PC-9 (cell line): ENCODE measurements around the gene TEPSIN. TPM values are rescaled to one million over a fixed set of nuclear protein-coding genes. Genes with fewer than 3 reads are reported as not detected.

ENCODE experiments used
- Bru-seq: library from RNA; stranded (reverse); fragments of 400-500 nt; gene quantifications from one replicate; lab custom pipeline; 2021; lab: Mats Ljungman, UMichigan
- BruChase-seq, 2 experiments: library from RNA; stranded (reverse); fragments of 400-500 nt; gene quantifications; one replicate each; lab custom pipeline; 2021; lab: Mats Ljungman, UMichigan
- BruUV-seq: library from RNA; stranded (reverse); fragments of 400-500 nt; replicated peaks from 2 replicates; lab custom pipeline; 2021; lab: Mats Ljungman, UMichigan
- CTCF ChIA-PET: fragments of 300-600 bp; sonication (Branson Sonifier 250); formaldehyde crosslinking; loops from one replicate; lab custom pipeline; 2022; ENCODE audit warnings: antibody characterized with exemption; lab: Charles Lee
- POLR2A ChIA-PET: fragments of 300-600 bp; sonication (Branson Sonifier 250); formaldehyde crosslinking; loops from one replicate; lab custom pipeline; 2022; ENCODE audit warnings: antibody characterized with exemption; ENCODE audit not compliant: unreplicated experiment; lab: Charles Lee
- DNase-seq, 2 experiments: peaks; one replicate each; pipeline versions ENCODE4 v3.0.0 to v3.0.0-alpha.2; 2015 to 2022; ENCODE audit warnings: mixed read lengths in 1 of 2
- H2AFZ ChIP-seq: fragments of 200-600 bp; sonication (generic); 2 replicates; pipeline ENCODE4 v1.8.1; 2017; ENCODE audit warnings: antibody characterized with exemption
- H3F3A ChIP-seq: fragments of 200-600 bp; sonication (generic); 2 replicates; pipeline ENCODE4 v1.8.1; 2017; ENCODE audit warnings: antibody characterized with exemption, mild to moderate bottlenecking, low read depth; ENCODE audit not compliant: insufficient read depth
- H3K27ac ChIP-seq: fragments of 200-600 bp; sonication (generic); 2 replicates; pipeline ENCODE4 v1.6.1; 2016; ENCODE audit warnings: mixed run types
- H3K27me3 ChIP-seq: fragments of 200-600 bp; sonication (generic); 2 replicates; pipeline ENCODE4 v1.6.1; 2016; ENCODE audit warnings: low read depth, mixed run types; ENCODE audit not compliant: insufficient read depth
- H3K36me3 ChIP-seq: fragments of 200-600 bp; sonication (generic); 2 replicates; pipeline ENCODE4 v1.6.1; 2016; ENCODE audit warnings: low read depth, mixed run types
- H3K4me1 ChIP-seq: fragments of 200-600 bp; sonication (generic); replicated peaks from 2 replicates; pipeline ENCODE4 v1.6.1; 2016; ENCODE audit warnings: mixed run types; ENCODE audit not compliant: insufficient read depth
- H3K4me2 ChIP-seq: fragments of 200-600 bp; sonication (generic); 2 replicates; pipeline ENCODE4 v1.6.1; 2017; ENCODE audit warnings: mixed run types
- H3K4me3 ChIP-seq: fragments of 200-600 bp; sonication (generic); 2 replicates; pipeline ENCODE4 v1.6.1; 2016; ENCODE audit warnings: mixed run types
- H3K79me2 ChIP-seq: fragments of 200-600 bp; sonication (generic); 2 replicates; pipeline ENCODE4 v1.6.1; 2017; ENCODE audit warnings: low read depth, mixed run types
- H3K9me2 ChIP-seq: fragments of 200-600 bp; sonication (generic); 2 replicates; pipeline ENCODE4 v1.8.1; 2017; ENCODE audit warnings: mild to moderate bottlenecking; ENCODE audit not compliant: insufficient read depth
- H3K9me3 ChIP-seq: fragments of 200-600 bp; sonication (generic); 2 replicates; pipeline ENCODE4 v1.8.1; 2016; ENCODE audit warnings: low read depth; ENCODE audit not compliant: insufficient read depth
- H4K20me1 ChIP-seq: fragments of 200-600 bp; sonication (generic); 2 replicates; pipeline ENCODE4 v1.8.1; 2017; ENCODE audit not compliant: insufficient read depth
- EZH2 ChIP-seq: fragments of 200-600 bp; sonication (generic); IDR thresholded peaks from 2 replicates; pipeline ENCODE4 v1.8.0; 2017; ENCODE audit warnings: antibody characterized with exemption, low read depth
- intact Hi-C: fragments of 100-400 bp; cut with micrococcal nuclease; formaldehyde crosslinking; loops from one replicate; pipeline ENCODE4 v1.10.0; 2022; ENCODE audit not compliant: unreplicated experiment
- long read RNA-seq: library from polyadenylated mRNA; stranded (forward); transcript quantifications from one replicate; pipeline ENCODE4 v2.0.0, GENCODE V29; 2022
- total RNA-seq: library from RNA; stranded (reverse); gene quantifications from 2 replicates; pipeline ENCODE4 v1.2.3, GENCODE V29; 2021
- TF ChIP-seq, protein P1 (sequence below): fragments of 200-600 bp; sonication (generic); conservative IDR thresholded peaks from 2 replicates; pipeline ENCODE4 v1.6.1; 2017; ENCODE audit warnings: mixed run types, antibody characterized with exemption, mild to moderate bottlenecking, moderate library complexity

The TEPSIN gene, protein sequence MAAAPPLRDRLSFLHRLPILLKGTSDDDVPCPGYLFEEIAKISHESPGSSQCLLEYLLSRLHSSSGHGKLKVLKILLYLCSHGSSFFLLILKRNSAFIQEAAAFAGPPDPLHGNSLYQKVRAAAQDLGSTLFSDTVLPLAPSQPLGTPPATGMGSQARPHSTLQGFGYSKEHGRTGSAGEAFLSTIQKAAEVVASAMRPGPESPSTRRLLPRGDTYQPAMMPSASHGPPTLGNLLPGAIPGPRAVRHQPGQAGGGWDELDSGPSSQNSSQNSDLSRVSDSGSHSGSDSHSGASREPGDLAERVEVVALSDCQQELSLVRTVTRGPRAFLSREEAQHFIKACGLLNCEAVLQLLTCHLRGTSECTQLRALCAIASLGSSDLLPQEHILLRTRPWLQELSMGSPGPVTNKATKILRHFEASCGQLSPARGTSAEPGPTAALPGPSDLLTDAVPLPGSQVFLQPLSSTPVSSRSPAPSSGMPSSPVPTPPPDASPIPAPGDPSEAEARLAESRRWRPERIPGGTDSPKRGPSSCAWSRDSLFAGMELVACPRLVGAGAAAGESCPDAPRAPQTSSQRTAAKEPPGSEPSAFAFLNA
- 35.0 and 36.8 TPM in 2 replicates for total RNA-seq
- Bru-seq, nascent RNA: percentile 40 among the genes with signal in this experiment
- percentile 54 among the genes with signal in this experiment for BruChase-seq, experiment 1, labeled RNA remaining after a 2-hour chase
- percentile 69 among the genes with signal in this experiment for BruChase-seq, experiment 2, labeled RNA remaining after a 6-hour chase
- long read RNA-seq, partial matches to known transcripts: 4 of 11 reads
- long read RNA-seq, other reads (novel, unspliced or antisense): 3 of 11 reads

DNA sequence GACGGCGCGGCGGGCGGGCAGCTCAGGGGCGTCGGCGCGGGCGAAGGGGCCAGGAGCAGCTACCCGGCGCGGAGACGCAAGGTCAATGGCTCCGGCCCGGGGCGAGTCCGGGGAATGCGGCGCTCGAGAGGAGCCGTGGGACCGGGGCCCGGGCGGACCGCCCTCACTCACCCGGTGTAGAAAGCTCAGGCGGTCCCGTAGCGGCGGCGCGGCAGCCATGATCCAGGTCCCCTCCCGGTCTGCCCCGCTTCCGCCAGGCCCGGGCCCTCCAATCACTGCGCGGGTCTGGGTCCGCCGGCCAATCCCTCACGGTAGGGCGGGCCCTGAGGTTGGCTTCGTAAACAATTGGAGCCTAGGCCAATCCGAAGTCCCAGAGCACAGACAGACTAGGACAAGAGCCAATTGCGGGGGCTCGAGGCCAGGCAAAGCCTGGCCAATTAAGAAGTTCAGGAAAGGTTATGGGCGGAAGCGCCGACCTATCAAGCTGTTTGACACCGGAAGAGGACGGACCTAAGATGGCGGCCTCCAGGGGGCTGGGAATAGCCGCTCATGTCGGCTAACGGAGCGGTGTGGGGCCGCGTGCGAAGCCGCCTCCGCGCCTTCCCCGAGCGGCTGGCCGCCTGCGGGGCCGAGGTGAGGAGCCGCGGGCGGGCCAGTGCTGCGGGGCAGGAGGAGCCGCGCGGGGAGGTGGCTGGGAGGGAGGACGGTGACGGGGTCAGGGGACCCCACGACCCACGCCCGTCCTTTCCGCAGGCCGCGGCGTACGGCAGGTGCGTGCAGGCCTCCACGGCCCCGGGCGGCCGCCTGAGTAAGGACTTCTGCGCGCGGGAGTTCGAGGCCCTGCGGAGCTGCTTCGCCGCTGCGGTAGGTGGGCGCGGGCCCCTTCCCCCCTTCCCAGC, at the start of gene TEPSIN, which contains the start of gene NDUFAF8:
Gene TEPSIN, minus strand, starts transcription at position 241 of the 899 bp plus-strand sequence. Its CDS starts 22 bp downstream, at position 219.
Gene NDUFAF8, plus strand, starts transcription at position 504 of the 899 bp plus-strand sequence. Its CDS starts 46 bp downstream, at position 550.
- Histone ChIP-seq H3K4me3 (peak within 1 kb of the TSS; percentile 75), H3K9me2 (no peaks in the 10 kb centered on the region), H4K20me1 (no peaks in the 10 kb centered on the region; the same call in 1 of the 2 replicates), H3K36me3 (no peaks in the 10 kb centered on the region), H2AFZ (peak within 1 kb of the TSS; percentile 79), H3F3A (no peaks in the 10 kb centered on the region), H3K4me2 (peak within 1 kb of the TSS; percentile 87), H3K4me1 (peaks cover 6% of the 10 kb centered on the region; the same call in 1 of the 2 replicates), H3K9me3 (no peaks in the 10 kb centered on the region), H3K27me3 (no peaks in the 10 kb centered on the region), H3K27ac (no peak within 1 kb of the TSS), H3K79me2 (peaks cover 15% of the 10 kb centered on the region)
- intact Hi-C loops: loop anchor here (1.0 kb wide), 1 partner anchor 250 kb away; no protein-coding TSS in a partner anchor
- peak; percentile 97 to 99 for DNase-seq
- TF ChIP-seq EZH2: no peak
- TF ChIP-seq, protein P1, sequence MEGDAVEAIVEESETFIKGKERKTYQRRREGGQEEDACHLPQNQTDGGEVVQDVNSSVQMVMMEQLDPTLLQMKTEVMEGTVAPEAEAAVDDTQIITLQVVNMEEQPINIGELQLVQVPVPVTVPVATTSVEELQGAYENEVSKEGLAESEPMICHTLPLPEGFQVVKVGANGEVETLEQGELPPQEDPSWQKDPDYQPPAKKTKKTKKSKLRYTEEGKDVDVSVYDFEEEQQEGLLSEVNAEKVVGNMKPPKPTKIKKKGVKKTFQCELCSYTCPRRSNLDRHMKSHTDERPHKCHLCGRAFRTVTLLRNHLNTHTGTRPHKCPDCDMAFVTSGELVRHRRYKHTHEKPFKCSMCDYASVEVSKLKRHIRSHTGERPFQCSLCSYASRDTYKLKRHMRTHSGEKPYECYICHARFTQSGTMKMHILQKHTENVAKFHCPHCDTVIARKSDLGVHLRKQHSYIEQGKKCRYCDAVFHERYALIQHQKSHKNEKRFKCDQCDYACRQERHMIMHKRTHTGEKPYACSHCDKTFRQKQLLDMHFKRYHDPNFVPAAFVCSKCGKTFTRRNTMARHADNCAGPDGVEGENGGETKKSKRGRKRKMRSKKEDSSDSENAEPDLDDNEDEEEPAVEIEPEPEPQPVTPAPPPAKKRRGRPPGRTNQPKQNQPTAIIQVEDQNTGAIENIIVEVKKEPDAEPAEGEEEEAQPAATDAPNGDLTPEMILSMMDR: no peak
- no TSS peak for BruUV-seq
- ChIA-PET POLR2A (interaction anchor here (0.5 to 0.6 kb wide), 4 partner anchors 16 to 304 kb away, joined by 3 to 10 read pairs (median 6); partner anchors contain the start of gene CEP131), CTCF (interaction anchor here (0.5 to 0.6 kb wide), 2 partner anchors 172 to 313 kb away, joined by 3 read pairs; partner anchors contain the start of gene FAAP100)

DNA sequence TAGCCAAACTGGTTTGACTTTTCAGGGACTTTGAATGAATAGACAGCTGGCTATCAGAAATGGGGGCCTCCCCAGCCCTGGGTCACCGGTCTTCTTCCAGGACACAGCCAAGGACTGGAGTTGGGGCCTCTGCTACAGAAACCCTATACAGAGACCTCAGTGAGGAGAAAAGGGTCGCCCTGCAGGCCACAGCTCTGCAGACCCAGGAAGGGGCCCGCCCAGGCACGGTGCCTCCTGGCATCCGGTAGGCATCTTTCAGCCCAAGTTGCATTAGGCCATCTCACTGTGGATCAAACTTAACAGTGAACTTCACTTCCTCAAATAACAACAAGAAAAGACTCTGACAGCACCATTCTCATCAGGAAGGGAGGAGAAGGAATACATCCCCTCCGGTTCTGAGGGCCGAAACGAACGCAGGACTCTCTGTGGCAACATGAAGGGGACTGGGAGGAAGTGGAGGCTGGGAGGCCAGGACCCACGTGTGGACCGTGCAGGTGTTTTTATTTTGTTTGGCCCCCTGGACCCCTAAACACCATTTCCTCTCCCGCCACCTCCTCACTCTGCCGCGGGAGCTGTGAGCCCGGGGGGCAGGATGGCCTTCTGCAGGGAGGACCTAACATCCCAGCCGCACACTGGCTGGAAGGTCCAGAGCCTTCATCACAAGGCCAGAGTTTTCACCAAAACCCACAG, 49.0 kb upstream of the TEPSIN start:
- BruUV-seq: no TSS peak
- CTCF ChIA-PET: no interaction called here
- Histone ChIP-seq H3K4me2 (no peak overlapping the region), H2AFZ (no peak overlapping the region), H3K9me2 (no peaks in the 10 kb centered on the region), H3K79me2 (peaks cover 31% of the 10 kb centered on the region), H3K27me3 (no peaks in the 10 kb centered on the region), H3K4me1 (no peaks in the 10 kb centered on the region), H3K27ac (no peak overlapping the region), H3K9me3 (no peaks in the 10 kb centered on the region), H3F3A (no peaks in the 10 kb centered on the region), H3K36me3 (no peaks in the 10 kb centered on the region), H3K4me3 (no peak overlapping the region), H4K20me1 (peaks cover 23% of the 10 kb centered on the region)
- POLR2A ChIA-PET: no interaction called here
- no peak for DNase-seq
- intact Hi-C loops: no loop called here
- TF ChIP-seq EZH2: no peak
- TF ChIP-seq, protein P1: no peak
